GM08714 (cell line): Measurements from ENCODE around the gene PRDM16.
"Not testable (repeated sequence)": the region's sequence is repeated elsewhere in the genome, so short reads cannot be mapped to it uniquely, and the experiment has no call there.

Source experiments
- H3K4me3 ChIP-seq: fragments of 200-500 bp; sonication (Bioruptor generic); 2 replicates; pipeline ENCODE4 v1.5.1; 2014; ENCODE audit warnings: mild to moderate bottlenecking, low read length, inconsistent platforms
- ZNF274 ChIP-seq: IDR thresholded peaks from 2 replicates; pipeline ENCODE4 v1.6.1; 2012; ENCODE audit warnings: mild to moderate bottlenecking, low read depth, low read length

The PRDM16 gene

DNA sequence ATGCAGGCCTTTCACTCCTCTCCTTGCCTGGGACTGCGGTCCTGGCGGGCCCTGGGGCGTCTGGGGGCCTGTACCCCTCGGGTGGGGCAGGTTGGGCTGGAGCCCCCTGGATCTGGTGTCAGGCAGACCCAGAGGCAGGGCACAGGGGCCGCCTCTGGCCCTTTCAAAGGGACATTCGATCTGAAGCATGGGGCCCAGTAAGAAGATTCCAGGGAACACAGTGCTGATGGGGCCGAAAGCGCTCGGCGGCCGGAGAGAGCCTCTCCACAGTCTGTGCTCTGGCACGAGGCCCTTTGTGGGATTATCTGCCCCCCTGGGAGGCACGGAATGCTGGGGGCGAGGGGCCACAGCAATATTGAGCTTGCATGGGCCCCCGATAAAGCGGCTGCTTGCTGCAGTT lies 15.2 kb downstream of the PRDM16 start:
- H3K4me3 ChIP-seq, result no peak overlapping the region
- no peak for TF ChIP-seq ZNF274

DNA sequence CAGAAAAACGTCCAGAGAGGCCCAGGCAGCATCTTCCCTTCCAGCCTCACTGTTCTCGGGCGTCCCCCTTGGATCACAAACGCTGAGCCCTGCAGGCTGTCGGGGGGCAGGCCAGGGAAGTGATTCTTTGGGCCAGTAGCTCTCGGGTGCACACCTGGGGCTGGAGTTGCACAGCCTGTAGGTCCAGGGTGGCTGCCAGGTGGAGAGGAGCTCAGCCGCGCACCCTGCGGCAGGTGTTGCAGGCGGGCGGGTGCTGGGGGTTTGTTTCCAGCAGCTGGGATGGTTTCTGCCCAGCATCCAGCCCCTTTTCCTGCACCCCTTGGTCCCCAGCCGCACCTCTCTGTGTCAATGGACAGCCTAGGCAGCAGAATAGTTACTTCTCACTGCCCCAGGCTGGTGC lies 15.7 kb downstream of the PRDM16 start:
- no peak for TF ChIP-seq ZNF274

DNA sequence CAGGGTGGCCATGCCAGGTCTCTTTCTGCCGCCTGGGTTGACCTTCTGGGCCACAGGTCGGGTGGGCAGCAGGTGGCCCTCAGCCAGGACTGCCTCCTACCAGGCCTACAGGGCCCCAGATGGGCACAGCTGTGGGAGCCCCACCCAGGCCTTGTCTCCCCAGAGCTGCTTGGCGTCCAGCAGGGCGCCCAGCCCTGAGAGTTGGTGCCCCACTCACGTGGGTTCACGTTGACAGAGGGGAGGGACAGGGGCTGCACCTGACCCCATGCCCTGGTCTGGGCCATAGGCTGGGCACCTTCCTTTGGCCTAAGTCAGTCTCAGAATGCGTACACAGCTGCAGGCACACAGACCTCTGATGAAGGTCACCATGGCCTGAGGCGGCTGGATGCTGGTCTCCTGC lies 16.7 kb downstream of the PRDM16 start:
- H3K4me3 ChIP-seq, result no peak overlapping the region
- no peak for TF ChIP-seq ZNF274

More for the DNA sequence above, 15.7 kb downstream of the PRDM16 start:
- no peak overlapping the region for H3K4me3 ChIP-seq

DNA sequence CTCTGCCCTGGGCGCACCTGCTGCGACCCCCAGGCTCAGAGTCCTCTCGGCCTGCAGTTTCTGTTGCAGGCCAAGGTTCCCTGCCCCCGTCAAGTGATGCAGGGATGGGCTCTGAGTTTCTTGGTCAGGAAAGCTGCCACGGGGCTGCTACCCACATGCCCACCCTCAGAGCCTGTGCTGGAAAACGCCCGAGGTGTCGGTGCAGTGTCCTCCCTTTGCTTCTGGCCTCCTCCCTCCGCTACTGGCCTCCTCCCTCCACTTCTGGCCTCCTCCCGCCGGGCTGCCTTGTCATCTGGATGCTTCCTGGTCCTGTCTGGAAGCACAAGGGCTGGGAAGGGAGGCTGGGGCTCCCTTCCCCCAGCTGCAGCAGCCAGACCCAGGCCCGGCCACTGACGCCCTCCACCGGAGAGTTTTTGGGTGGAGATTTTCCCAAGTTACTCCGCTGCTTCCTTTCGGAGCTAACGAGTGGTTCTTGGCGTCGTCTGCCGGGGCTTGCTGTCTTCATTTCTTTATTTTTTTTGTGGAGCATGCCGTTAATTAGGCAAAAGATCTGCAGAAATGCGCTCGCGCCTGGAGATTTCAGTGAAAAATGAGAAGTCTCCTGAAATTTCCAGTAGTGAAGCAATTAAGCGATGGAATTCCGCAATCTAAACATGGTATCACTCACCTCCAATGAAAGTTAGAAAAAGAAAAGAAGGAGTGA lies 17.4 kb downstream of the PRDM16 start:
- H3K4me3 ChIP-seq, result no peak overlapping the region
- TF ChIP-seq ZNF274, result no peak

DNA sequence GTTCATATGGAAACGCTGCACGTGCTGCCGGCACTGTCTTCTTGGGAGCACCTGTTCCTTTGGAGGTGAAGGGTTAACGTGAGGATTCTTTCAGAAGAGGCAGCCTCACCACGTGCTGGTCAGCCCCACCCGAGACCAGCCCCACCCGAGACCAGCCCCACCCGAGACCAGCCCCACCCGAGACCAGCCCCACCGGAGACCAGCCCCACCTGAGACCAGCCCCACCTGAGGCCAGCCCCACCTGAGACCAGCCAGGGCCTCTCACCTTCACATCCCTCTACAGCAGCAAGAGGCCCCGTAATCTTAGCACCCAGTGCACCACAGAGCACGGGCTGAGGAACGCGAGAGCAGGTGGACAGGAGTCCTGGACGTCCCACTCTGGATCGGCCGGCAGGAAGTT lies 18.0 kb downstream of the PRDM16 start:
- no peak for TF ChIP-seq ZNF274
- H3K4me3 ChIP-seq, result no peak overlapping the region

DNA sequence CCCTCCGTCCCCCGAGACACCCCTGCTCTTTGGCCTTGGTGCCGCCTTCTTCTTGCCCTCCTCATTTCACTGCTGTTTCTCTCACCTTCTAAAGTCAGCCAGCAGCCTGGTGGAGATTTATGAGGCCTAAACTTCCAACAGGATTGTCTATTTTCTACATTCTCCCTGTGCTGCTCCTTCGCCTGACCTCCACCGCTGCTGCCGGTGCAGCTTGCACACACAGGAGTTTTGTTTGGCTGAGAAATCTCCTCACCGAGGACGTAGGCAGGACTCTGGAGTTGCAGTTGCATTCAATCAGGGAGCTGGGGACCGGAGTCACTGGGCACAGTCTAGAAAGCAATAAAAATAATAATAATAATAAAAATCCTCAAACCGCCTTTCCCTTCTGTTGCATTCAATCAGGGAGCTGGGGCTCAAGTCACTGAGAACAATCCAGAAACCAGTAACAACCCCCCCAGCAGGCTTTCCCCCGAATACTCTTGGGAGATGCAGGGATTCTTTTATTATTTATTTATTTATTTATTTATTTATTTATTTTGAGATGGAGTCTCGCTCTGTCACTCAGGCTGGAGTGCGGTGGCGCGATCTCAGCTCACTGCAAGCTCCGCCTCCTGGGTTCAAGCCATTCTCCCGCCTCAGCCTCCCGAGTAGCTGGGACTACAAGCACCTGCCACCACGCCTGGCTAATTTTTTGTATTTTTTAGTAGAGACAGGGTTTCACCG lies 19.1 kb downstream of the PRDM16 start:
- not testable (repeated sequence) for H3K4me3 ChIP-seq

DNA sequence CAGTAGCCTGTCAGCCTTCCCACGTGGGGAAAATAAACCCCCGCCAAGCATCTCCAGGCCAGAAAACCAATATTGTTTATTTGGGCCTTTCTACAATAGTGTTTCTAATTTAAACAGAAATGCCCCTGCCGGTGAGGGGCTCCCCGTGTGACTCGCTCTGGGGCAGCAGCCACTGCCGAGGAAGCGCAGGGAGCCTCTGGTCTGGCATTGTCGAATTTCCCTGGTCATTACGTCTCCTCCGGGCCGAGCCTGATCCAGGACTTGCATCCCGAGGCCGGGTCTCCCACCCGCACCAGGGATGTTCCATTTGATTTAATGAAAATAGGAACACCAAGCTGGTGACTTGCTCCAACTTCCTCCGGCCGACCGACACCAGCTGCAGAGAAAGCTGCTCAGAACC lies 20.5 kb downstream of the PRDM16 start:
- no peak for TF ChIP-seq ZNF274
- no peak overlapping the region for H3K4me3 ChIP-seq

DNA sequence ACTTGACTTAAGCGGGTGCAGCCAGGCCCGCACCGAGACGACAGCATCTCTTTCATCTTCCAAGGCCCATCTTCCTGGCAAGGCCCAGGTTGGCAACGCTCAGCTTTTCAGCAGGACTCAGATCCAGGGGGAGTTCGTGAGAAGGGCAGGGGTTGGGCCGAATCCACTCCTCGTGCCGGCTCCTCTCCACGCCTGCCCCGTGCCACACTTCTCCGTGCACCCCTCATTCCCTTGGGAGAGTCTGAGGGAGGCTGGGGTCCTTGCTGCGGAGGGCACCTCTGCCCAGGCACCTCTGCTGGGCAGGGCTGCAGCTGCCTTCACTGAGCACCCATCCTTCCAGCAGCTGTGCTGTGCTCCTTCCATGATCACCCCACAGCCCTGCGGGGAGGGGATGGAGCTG lies 22.3 kb downstream of the PRDM16 start:
- H3K4me3 ChIP-seq, result no peak overlapping the region
- TF ChIP-seq ZNF274, result no peak

DNA sequence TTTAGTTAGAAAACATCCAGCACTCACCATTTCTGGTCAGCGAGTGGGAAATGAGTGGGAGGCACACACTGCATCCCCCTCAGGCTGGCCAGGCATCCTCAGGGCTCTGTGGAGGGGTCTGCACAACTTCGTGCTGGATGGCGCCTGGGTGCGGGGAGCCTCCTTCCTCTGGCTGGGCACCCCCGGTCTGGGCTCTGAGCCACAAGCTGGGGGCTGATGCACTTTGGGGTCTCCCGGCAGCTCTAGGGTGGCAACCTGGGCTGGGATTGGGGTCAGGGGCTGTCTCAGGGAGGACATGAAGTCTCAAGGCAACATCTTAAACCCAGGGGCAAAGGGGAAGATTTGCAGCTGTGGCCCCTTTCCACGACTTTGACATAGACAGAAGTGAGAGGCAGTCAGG lies 23.5 kb downstream of the PRDM16 start:
- TF ChIP-seq ZNF274, result no peak

DNA sequence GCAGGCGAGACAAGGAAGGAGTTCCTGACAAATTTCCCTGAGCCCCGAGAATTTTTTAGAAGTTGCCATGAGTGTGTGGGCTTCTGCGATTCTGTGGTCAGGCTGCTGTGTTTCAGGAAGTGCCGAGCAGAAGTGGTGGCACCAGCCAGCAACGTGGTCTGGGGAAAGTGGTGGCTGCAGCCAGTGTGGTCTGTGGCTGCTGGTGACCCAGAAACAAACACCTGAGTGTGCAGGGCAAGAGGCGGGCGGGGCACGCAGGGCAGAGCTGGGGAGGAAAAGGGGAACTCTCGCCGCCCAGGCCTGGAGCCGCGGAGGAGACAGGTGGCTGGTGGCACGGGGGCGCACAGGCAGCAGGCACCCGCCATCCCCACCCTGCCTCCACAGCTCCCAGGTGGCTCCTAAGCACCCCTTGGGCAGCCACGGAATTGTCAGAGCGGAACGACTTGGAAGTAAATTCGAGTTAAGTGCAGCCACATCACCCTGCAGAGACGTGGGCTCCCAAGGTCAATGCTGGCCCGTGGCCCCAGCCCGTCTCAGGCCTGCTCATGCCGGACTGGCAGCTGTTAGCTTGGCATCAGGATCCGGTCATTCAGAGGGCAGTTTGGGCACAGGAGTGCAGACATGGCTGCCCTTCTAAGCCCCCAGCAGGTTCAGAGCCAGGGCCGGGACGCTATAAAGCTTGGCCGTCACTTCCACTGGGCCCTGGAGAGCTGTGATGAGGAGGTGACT lies 25.1 kb downstream of the PRDM16 start:
- H3K4me3 ChIP-seq, result no peak overlapping the region
- TF ChIP-seq ZNF274, result no peak

More for the DNA sequence above, 23.5 kb downstream of the PRDM16 start:
- no peak overlapping the region for H3K4me3 ChIP-seq

DNA sequence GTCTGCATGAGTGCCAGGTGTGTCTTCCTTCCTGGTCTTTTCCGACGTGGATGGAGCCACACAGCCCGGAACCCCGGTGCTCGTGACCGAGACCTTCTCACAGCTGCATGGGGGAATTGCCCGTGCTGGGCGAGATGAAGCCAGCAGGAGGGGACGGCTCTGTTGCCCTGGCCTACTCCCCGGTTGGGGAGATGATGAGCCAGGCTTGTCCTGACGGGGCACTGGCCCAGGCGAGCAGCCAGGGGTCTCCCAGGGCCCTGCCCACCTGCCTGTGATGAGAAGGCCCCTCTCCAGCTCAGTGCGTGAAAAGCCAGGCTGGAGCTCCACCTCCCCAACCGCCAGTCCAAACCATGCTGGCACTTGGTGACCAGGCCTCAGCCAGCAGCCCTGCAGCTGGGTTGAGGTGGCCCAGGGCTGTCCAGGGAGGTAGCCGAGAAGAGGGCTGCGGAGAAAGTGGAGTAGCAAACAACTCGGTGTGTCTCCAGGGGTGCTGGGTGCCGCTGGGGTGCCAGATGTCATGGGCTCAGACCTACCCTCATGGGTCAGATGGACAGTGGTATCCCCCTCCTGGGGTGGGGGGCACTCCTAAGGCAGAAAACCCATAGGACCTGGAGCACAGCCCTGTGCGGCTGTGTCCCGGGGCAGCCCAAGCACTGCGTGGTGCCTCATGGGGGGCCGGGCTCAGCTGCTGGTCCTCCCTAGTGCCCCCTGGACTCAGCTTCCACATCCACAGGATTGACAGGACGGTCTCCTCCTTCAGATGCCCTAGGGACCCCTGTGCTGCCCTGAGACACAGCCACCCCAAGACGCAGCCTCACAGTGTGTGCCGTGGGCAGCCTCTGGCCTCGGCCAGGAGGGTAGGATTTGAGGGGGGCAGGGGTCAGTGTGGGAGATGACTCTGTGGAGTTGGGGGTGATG lies 26.1 kb downstream of the PRDM16 start:
- no peak for TF ChIP-seq ZNF274
- H3K4me3 ChIP-seq, result no peak overlapping the region

DNA sequence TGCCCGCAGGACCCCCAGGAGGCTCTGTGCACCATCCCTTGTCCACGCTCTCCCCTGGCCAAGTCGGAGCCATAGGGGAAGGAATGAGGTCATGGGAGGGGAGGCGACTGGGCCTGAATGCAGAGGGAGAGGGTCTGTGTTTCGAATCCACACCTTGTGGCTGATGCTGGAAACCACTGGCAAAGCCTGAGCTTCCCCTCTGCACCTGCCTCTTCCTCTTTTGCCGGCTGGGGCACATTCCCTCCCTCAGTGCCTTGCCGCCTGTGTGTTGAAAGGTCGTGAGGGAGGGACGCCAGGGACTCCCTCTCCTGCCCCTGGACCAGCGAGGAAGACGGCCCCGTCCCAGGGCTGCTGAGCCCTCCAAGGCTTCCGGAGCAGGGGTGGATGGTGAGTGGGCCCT lies 27.3 kb downstream of the PRDM16 start:
- TF ChIP-seq ZNF274, result no peak
- no peak overlapping the region for H3K4me3 ChIP-seq

DNA sequence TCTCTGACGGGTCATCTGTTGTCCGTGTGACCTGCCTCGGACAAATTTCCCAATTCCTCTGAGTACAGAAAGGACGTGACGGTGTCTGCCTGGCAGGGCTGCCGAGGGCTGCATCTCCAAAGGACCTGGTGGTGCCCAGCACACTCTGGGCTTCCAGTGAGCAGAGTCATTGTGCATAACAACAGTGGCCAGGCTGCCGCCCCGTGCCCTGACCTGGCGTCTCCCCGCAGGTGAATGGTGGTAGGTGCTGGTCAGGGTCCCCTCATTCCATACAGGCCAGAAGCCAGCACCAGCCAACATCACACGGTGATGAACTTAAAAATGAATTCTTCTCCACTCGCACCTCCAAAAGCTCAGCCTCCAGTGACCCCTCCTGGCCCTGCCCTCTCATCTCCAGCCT lies 28.2 kb downstream of the PRDM16 start:
- no peak overlapping the region for H3K4me3 ChIP-seq
- TF ChIP-seq ZNF274, result no peak

DNA sequence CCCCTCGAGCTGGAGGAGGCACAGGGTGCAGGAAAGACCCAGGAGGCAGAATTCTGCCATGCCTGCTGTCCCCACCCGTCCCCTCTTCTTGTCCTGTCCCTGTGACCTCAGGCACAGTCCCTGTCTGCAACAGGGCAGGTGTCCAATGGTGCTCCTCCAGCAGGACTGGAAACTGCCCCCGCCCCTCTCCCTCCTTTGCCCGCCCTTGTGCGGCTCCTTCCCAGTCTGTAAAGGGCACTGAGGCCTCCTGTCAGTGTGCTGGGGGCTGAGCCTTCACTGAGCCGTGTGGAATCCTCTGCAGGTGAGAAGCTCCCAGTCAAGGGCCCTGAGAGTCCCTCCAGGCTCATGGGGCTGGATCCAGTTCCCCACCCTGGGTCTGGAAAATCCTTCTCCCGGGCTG lies 28.9 kb downstream of the PRDM16 start:
- no peak overlapping the region for H3K4me3 ChIP-seq
- TF ChIP-seq ZNF274, result no peak

DNA sequence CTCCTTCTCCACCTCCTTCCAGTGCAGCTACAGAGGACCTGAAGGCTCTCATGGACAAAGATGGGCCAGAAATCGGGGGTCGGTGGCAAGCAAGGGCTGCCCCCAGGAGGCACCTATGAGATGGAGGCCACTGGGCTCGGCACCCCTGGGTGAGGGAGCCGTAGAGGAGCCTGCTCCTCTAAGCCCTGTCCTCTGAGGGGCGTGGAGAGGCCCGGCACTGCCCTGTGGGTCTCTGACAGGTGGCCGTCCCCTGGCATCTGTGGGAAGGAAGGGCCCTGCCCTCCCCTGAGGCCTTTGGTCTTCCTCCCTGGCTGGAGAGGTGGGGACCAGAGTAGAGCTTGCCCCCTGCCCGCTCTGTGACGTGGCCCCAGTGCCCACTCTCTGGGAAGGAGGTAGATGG lies 30.9 kb downstream of the PRDM16 start:
- no peak for TF ChIP-seq ZNF274
- no peak overlapping the region for H3K4me3 ChIP-seq
